ENCODE results near the gene WASF1.

DNA sequence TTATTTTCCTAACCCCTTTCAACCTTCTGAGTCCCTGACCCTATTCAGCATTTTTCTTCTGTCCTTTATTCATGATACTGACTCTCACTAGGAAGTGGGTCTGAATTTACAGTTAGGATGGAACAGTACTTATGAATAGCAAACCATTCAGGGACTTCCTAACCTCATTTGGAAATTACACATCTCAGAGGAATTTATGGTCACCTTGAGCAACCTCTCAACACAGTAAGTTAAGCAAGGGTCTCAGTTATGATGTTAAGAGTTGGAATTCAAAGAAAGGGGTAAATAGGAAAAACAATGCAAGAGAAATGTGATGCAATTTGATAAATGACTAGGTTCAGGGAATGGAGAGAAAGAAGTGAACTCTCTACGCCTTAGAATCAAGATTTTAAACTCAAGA lies 104.1 kb downstream of the WASF1 start:
- TF ChIP-seq POLR2AphosphoS5 (IDR thresholded peaks at IDR 0.05) = no peak
- TF ChIP-seq CTCF (IDR thresholded peaks at IDR 0.05) = no peak
- TF ChIP-seq EP300 (IDR thresholded peaks at IDR 0.05; ENCODE audit: low read depth) = no peak
- TF ChIP-seq POLR2A (IDR thresholded peaks at IDR 0.05) = no peak
